Measurements from ENCODE around the gene ALK.

DNA sequence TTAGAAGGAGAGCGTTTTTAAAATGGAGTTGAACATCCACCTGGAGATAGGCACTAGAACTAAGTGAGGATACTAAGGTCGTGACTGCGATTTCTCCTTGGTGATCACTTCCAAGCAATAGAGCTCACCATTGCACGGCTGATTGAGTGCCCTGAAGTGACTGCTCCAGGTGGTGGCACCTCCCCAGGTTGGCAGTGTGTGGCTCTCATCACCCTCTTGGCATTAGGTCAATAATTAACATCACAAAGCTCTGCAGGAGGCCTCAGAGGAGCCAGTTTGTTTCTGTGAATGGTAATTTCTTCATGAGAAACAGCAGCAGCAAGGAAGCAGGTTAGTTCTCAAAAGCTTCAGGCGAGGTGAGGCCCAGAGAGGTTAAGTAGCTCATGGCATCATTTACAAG, 546.6 kb downstream of the ALK start:
- TF ChIP-seq, protein P1, sequence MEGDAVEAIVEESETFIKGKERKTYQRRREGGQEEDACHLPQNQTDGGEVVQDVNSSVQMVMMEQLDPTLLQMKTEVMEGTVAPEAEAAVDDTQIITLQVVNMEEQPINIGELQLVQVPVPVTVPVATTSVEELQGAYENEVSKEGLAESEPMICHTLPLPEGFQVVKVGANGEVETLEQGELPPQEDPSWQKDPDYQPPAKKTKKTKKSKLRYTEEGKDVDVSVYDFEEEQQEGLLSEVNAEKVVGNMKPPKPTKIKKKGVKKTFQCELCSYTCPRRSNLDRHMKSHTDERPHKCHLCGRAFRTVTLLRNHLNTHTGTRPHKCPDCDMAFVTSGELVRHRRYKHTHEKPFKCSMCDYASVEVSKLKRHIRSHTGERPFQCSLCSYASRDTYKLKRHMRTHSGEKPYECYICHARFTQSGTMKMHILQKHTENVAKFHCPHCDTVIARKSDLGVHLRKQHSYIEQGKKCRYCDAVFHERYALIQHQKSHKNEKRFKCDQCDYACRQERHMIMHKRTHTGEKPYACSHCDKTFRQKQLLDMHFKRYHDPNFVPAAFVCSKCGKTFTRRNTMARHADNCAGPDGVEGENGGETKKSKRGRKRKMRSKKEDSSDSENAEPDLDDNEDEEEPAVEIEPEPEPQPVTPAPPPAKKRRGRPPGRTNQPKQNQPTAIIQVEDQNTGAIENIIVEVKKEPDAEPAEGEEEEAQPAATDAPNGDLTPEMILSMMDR (IDR thresholded peaks at IDR 0.05): no peak
- TF ChIP-seq POLR2A (IDR thresholded peaks at IDR 0.05): no peak
- TF ChIP-seq POLR2AphosphoS5 (IDR thresholded peaks at IDR 0.05): no peak
